Endothelial cell of umbilical vein (primary cell): ENCODE data around the gene CLASRP. TPM values are rescaled to one million over a fixed set of nuclear protein-coding genes. Genes with fewer than 3 reads are reported as not detected.

Experiments
- BruUV-seq: library from RNA; stranded (reverse); fragments of 400-500 nt; replicated peaks from 2 replicates; lab custom pipeline; 2021; lab: Mats Ljungman, UMichigan
- CTCF ChIA-PET: fragments of 300-600, 350-600 bp; sonication (Branson Sonifier 250); formaldehyde crosslinking; loops from one replicate; lab custom pipeline; 2021; ENCODE audit warnings: antibody characterized with exemption, inconsistent platforms; lab: Charles Lee
- POLR2A ChIA-PET: fragments of 300-600, 350-600 bp; sonication (Branson Sonifier 250); formaldehyde crosslinking; loops from one replicate; lab custom pipeline; 2021; ENCODE audit warnings: antibody characterized with exemption, inconsistent platforms; lab: Charles Lee
- DNase-seq: peaks from one replicate; pipeline ENCODE4 v3.0.0-alpha.2; 2011; ENCODE audit warnings: low read depth, low spot score
- FAIRE-seq: peaks from 2 replicates; lab custom pipeline; 2011; peaks lifted over from hg19 to GRCh38; lab: Jason Lieb, UNC
- H2AFZ ChIP-seq: 2 replicates; pipeline ENCODE4 v1.6.0; 2012; ENCODE audit warnings: low read depth, low read length, control low read depth, inconsistent platforms
- H3K27ac ChIP-seq: 2 replicates; pipeline ENCODE4 v1.5.1; 2011; ENCODE audit warnings: low read depth, mild to moderate bottlenecking, control low read depth, low read length, moderate library complexity; ENCODE audit not compliant: insufficient read depth
- H3K27me3 ChIP-seq, 2 experiments: 2 replicates each; pipeline versions ENCODE4 v1.6.0 to v1.6.1; 2011; ENCODE audit warnings: low read length in 2 of 2, mixed read lengths in 1 of 2; ENCODE audit not compliant: control insufficient read depth in 2 of 2, insufficient read depth in 2 of 2
- H3K36me3 ChIP-seq, 2 experiments: 2 replicates in 1 of 2; 3 replicates in 1 of 2; pipeline ENCODE4 v1.5.1; 2011; ENCODE audit warnings: low read length in 2 of 2, mild to moderate bottlenecking in 1 of 2, moderate library complexity in 1 of 2; ENCODE audit not compliant: control insufficient read depth in 2 of 2, insufficient read depth in 2 of 2; ENCODE audit errors: extremely low read depth in 1 of 2
- H3K4me1 ChIP-seq: 3 replicates; pipeline ENCODE4 v1.5.1; 2011; ENCODE audit warnings: mild to moderate bottlenecking, low read length; ENCODE audit not compliant: control insufficient read depth, insufficient read depth; ENCODE audit errors: extremely low read depth
- H3K4me2 ChIP-seq: 2 replicates; pipeline ENCODE4 v1.6.1; 2011; ENCODE audit warnings: low read length, control low read depth, mixed read lengths; ENCODE audit not compliant: insufficient read depth
- H3K4me3 ChIP-seq, 3 experiments: fragments of 200-600 bp in 1 of 3; sonication (generic), shearing (Covaris generic) in 1 of 3; replicated peaks in 1 of 3; 2 replicates each; pipeline ENCODE4 v1.5.1; 2011 to 2016; ENCODE audit warnings: control low read depth in 3 of 3, low read length in 3 of 3, mild to moderate bottlenecking in 2 of 3, inconsistent platforms in 1 of 3, low read depth in 1 of 3, moderate library complexity in 1 of 3; ENCODE audit not compliant: insufficient read depth in 1 of 3
- H3K79me2 ChIP-seq: 2 replicates; pipeline ENCODE4 v1.6.0; 2012; ENCODE audit warnings: low read length, inconsistent platforms; ENCODE audit not compliant: control insufficient read depth, insufficient read depth
- H3K9ac ChIP-seq: replicated peaks from 2 replicates; pipeline ENCODE3; 2011; ENCODE audit warnings: low read length, control low read depth; ENCODE audit not compliant: insufficient read depth; ENCODE audit errors: extremely low read depth
- H3K9me1 ChIP-seq: replicated peaks from 3 replicates; pipeline ENCODE4 v1.6.0; 2011; ENCODE audit warnings: mild to moderate bottlenecking, low read length; ENCODE audit not compliant: control insufficient read depth, insufficient read depth; ENCODE audit errors: extremely low read depth
- H3K9me3 ChIP-seq: replicated peaks from 2 replicates; pipeline ENCODE4 v1.5.1; 2012; ENCODE audit warnings: low read length, inconsistent platforms; ENCODE audit not compliant: control insufficient read depth, insufficient read depth
- H4K20me1 ChIP-seq: replicated peaks from 2 replicates; pipeline ENCODE3; 2011; ENCODE audit warnings: mild to moderate bottlenecking, low read length; ENCODE audit not compliant: control insufficient read depth, insufficient read depth; ENCODE audit errors: extremely low read depth
- FOS ChIP-seq: IDR thresholded peaks from 2 replicates; pipeline ENCODE4 v1.6.1; 2011; ENCODE audit warnings: mild to moderate bottlenecking, low read length, moderate library complexity, borderline replicate concordance; ENCODE audit not compliant: insufficient read depth
- GATA2 ChIP-seq: IDR thresholded peaks from 2 replicates; pipeline ENCODE4 v1.7.0; 2011; ENCODE audit warnings: low read depth, mild to moderate bottlenecking, moderate library complexity, mixed read lengths, low read length; ENCODE audit not compliant: insufficient read length, insufficient read depth
- JUN ChIP-seq: IDR thresholded peaks from 2 replicates; pipeline ENCODE4 v1.6.1; 2011; ENCODE audit warnings: borderline replicate concordance, low read depth; ENCODE audit not compliant: insufficient read length, insufficient read depth
- MYC ChIP-seq: IDR thresholded peaks from one replicate; pipeline ENCODE4 v1.6.1; 2011; ENCODE audit warnings: mild to moderate bottlenecking, low read depth, low read length
- POLR2A ChIP-seq: IDR thresholded peaks from 2 replicates; pipeline ENCODE4 v1.6.1; 2012; ENCODE audit warnings: low read depth, mild to moderate bottlenecking, control low read depth, low read length
- dilution Hi-C: fragments of 300-500 bp; cut with MboI; formaldehyde crosslinking; loops from one replicate; pipeline ENCODE4 v1.15.0; 2019; ENCODE audit warnings: low sequenced_read_pairs; ENCODE audit not compliant: extremely low pct_ligation_motif_present
- intact Hi-C: fragments of 100-400 bp; cut with micrococcal nuclease; formaldehyde crosslinking; loops from one replicate; pipeline ENCODE4 v1.10.0; 2022
- polyA plus RNA-seq, 4 experiments: library from polyadenylated mRNA; depleted of rRNA in 3 of 4; stranded (reverse) in 3 of 4; unstranded in 1 of 4; fragments of >200 nt; gene quantifications; 2 replicates each; pipeline versions ENCODE4 v1.2.1 to v1.2.3, GENCODE V29; 2011 to 2012; ENCODE audit warnings: missing spikeins in 1 of 4
- total RNA-seq: library from RNA; stranded (reverse); gene quantifications from 2 replicates; pipeline ENCODE4 v1.2.3, GENCODE V29; 2021
- TF ChIP-seq, protein P1 (sequence below), 2 donors: IDR thresholded peaks; 1 replicate in 1 of 2; 2 replicates in 1 of 2; pipeline ENCODE4 v1.5.1; 2011; ENCODE audit warnings: low read length in 2 of 2, mild to moderate bottlenecking in 2 of 2, moderate library complexity in 2 of 2, control low read depth in 1 of 2, inconsistent platforms in 1 of 2, low read depth in 1 of 2; ENCODE audit not compliant: insufficient read depth in 1 of 2; ENCODE audit errors: extremely low read depth in 1 of 2
- TF ChIP-seq, protein P2 (sequence below): IDR thresholded peaks from 2 replicates; pipeline ENCODE4 v1.6.1; 2011; ENCODE audit not compliant: insufficient read depth, insufficient read length

Gene CLASRP
- total and polyA plus RNA-seq, 2 donors (not counting 3 experiments of a cell fraction or from before 2014, with no cell fraction given): 40.7 to 70.7 TPM

DNA sequence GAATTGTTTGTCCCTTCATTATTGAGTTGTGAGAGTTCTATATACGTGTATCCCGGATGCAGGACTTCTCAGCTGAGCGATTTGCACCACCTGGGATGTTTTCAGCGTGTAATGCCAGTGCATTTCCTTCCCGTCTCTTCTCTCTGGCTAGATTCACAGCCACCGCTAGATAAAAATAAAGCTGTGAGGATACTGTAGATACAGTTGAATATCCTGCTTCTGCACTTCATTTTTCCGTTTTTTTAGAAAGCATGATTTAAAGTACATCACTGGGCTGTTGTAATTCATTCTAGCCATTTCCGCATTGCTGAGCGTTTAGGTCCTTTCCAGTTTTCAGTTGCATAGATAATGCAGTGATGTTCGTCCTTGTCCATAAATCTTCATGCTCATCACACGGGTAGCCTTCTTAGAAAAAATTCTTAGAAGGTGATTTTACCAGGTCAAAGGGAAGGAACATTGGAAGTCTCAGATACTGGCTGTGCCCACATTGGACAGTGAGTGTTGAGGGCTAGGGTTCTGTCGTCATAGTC lies 68.8 kb downstream of the CLASRP start:
- H3K4me3 ChIP-seq: no peak overlapping the region
- dilution Hi-C loops (no loop called here), intact Hi-C loops (no loop called here)
- no peaks in the 10 kb centered on the region for H4K20me1 ChIP-seq
- BruUV-seq: no TSS peak
- POLR2A ChIA-PET: no interaction called here
- no peak overlapping the region for H2AFZ ChIP-seq
- no peaks in the 10 kb centered on the region for H3K9me3 ChIP-seq
- no peak overlapping the region for H3K4me2 ChIP-seq
- no peak overlapping the region for H3K9ac ChIP-seq
- TF ChIP-seq JUN (no peak), POLR2A (no peak), GATA2 (no peak), FOS (no peak), MYC (no peak)
- TF ChIP-seq, protein P1, sequence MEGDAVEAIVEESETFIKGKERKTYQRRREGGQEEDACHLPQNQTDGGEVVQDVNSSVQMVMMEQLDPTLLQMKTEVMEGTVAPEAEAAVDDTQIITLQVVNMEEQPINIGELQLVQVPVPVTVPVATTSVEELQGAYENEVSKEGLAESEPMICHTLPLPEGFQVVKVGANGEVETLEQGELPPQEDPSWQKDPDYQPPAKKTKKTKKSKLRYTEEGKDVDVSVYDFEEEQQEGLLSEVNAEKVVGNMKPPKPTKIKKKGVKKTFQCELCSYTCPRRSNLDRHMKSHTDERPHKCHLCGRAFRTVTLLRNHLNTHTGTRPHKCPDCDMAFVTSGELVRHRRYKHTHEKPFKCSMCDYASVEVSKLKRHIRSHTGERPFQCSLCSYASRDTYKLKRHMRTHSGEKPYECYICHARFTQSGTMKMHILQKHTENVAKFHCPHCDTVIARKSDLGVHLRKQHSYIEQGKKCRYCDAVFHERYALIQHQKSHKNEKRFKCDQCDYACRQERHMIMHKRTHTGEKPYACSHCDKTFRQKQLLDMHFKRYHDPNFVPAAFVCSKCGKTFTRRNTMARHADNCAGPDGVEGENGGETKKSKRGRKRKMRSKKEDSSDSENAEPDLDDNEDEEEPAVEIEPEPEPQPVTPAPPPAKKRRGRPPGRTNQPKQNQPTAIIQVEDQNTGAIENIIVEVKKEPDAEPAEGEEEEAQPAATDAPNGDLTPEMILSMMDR (IDR thresholded peaks at IDR 0.05; ENCODE audit: extremely low read depth in 1 of 2, insufficient read depth in 1 of 2, low read depth in 1 of 2, low read length in 2 of 2): no peak
- TF ChIP-seq, protein P2, sequence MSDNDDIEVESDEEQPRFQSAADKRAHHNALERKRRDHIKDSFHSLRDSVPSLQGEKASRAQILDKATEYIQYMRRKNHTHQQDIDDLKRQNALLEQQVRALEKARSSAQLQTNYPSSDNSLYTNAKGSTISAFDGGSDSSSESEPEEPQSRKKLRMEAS: no peak
- H3K4me1 ChIP-seq: no peaks in the 10 kb centered on the region
- H3K79me2 ChIP-seq: peaks cover 65% of the 10 kb centered on the region
- DNase-seq (no peak), FAIRE-seq (no peak)
- CTCF ChIA-PET: interaction anchor here (0.6 kb wide), 1 partner anchor 189 kb away, joined by 4 read pairs; no protein-coding TSS in a partner anchor
- H3K9me1 ChIP-seq: no peaks in the 10 kb centered on the region
- H3K27ac ChIP-seq: no peak overlapping the region
- H3K27me3 ChIP-seq: no peaks in the 10 kb centered on the region
- H3K36me3 ChIP-seq: no peaks in the 10 kb centered on the region
